Putamen (tissue), 1 donor: ENCODE data around the gene FGF23.
"Not testable (repeated sequence)": the region's sequence is repeated elsewhere in the genome, so short reads cannot be mapped to it uniquely, and the experiment has no call there.

Source experiments
- DNase-seq: peaks from one replicate; pipeline ENCODE4 v3.0.0-alpha.2; 2016; ENCODE audit warnings: low spot score

FGF23 gene

DNA sequence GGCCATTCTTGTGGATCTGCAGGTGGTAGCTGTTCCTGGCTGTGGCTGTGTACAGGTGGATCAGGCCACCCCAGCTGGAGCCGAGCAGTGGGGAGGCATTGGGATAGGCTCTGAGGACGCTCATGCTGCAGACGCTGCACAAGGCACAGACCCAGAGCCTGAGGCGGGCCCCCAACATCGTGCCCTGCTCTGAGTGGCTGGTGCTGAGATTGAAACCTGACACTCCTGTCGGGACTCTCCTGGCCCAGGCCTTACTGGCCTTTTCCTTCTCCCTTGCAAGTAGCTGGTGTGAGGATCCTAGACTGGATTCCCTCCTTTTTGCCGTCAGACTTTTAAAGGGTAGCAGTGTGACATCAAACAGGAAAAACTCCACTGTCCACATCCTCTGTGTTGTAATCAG is at the start of gene FGF23:
TSS of gene FGF23 (minus strand) at position 308 of the 400 bp plus-strand sequence. CDS start at position 178, 130 bp downstream.
- DNase-seq, result no peak

DNA sequence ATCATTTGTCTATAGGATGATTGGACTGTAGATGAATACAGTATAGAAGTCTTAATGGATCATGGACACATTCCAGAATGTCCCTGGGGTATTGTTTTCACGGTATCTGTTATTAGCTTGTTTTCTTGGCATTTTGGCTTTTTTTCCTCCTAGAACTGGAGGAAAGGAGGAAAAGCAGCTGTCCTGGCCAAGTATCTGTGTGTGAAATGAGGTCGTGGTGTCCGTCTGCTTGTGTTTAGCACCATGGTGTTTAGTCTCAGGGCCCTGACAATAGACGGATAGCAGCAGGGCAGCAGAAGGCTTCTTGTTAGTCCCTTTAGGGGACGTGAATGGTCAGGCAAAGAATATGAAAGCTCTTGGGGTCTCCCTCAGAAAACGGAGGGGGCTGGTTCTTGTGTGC is 44.9 kb upstream of the FGF23 start:
- DNase-seq, result no peak

DNA sequence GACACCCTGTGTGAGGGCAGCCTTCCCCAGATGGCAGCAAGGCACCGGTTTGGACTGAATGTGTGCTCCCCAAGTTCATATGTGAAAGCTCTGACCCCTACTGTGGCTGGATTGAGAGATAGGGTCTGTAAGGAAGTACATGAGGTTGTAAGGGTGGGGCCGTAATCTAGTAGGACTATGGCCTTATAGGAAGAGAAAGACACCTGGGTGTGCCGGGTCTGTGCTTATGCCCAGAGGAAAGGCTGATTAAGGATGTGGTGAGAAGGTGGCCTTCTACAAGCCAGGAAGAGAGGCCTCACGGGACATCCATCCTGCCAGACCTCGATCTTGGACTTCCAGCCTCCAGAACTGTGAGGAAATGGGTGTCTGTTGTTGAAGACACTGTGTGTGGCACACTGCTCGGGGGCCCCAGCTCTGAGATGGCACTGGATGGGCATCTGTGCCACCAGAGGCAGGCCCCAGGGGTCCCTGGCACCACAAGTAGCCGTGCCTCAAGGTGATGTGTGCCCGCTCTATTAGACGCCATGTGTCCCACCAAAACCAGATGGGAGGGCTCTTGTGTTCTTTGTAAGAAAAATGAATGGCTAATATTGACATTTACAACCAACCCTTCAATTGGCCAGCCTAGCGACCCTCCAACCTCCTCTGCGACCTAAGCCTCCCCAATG is 44.1 kb upstream of the FGF23 start:
- DNase-seq, result no peak

DNA sequence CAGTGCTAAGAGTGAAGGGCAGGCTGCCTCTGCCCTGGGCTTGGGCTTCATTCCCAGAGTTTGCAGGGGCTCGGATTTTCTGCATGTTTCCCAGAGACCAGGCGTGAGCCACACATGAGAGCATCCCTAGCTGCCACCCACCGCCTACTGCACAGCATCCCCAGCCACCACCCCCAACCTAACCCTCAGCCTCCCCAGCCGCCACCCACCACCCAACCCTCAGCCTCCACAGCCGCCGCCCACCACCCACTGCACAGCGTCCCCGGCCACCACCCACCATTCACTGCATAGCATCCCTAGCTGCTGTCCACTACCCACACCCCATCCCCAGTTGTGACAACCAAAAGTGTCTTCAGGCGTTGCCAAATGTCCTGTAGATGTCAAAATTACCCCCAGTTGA is 43.5 kb upstream of the FGF23 start:
- no peak for DNase-seq

DNA sequence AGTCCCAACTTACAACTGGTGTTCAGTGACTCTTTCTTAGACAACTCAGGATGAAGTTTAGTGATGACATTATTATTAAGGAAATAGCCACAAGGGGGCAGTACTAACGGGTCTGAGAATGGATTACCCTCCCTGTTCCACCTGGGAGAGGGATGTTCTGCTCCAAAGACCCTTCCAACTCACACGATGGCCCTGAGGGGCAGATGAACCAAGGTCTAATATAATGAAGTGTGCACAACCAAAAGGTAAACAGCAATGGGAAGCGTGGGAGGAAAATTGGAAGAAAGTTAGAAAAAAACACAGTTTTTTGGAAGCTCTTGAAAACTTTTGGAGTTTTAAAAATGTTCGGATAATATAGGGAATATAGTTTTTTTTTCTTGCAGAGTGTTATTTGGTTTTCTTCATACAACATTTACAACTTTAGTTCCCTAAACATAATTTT is 42.1 kb upstream of the FGF23 start:
- peak; percentile 7 for DNase-seq

DNA sequence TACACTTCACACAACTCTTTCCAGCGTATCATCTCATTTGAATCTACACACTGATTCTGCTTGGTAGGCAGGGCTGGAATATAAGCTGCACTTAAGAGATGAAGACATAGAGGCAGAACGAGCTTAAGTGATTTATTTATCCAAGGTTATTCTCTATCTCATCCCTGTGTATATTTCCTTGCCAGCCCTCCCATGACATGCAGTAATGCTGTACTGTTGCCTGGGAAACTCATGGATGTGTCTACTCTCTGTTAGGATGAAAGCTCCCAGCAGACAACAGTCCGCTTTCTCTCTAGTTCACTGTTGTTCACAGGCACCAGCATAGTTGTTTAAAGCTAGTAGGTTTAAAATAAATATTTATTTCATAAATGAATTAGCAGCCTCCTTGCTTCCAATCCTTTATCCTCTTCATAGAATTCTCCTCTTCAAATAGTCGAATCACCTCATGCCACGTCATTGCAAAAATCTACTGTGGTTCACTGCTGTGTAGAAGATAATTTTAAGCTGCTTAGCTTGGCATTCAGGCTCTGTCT is 40.7 kb upstream of the FGF23 start:
- no peak for DNase-seq

DNA sequence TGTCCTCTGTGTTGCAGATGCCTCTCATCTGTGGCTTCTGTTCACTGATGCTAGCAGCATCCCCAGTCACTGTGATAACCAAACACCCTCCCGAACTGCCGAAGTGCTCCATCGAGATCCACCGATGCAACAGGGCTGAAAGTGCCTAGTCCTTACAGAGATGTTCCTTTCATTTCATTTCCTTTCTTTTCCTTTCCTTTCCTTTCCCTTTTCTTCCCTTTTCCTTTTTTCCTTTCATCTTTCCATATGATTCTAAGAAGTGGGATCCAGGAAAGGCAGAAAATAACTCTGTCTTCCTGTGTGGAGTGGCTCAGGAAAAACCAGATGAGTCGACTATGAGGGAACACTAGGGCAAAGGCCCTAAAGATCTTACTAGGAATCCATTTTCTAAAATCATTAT is 39.4 kb upstream of the FGF23 start:
- no peak for DNase-seq

DNA sequence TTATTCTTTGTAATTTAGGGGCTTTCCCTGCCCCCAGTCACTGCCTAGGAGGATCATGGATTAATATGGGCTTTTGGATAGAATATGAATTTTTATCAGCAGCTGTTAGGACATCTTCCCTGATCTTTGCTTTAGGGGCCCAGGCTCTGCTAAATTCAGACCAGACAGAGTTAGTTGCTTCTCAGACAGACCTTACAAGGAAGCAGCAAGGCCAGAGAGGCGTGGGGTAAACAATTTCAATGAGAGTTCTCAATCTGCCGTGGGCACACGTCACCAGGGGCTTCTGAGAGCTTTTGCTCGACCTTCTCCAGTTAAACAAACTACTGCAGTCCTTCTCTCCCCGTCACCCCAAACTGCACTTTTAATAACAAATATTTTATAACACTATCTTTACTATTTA is 38.4 kb upstream of the FGF23 start:
- no peak for DNase-seq

GRCh38 chr12:4417455-4417854 is 37.9 kb upstream of the FGF23 start:
- no peak for DNase-seq

DNA sequence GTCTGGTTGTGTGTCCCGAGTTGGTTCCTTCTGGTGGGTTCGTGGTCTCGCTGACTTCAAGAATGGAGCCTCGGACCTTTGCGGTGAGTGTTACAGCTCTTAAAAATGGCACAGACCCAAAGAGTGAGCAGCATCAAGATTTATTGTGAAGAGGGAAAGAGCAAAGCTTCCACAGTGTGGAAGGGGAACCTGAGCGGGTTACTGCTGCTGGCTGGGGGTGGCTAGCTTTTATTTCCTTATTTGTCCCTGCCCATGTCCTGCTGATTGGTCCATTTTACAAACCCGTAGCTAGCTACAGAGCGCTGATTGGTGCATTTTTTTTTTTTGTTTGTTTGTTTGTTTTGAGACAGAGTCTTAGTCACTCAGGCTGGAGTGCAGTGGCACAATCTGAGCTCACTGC is 36.8 kb upstream of the FGF23 start:
- DNase-seq, result no peak

GRCh38 chr12:4412465-4412864 is 33.0 kb upstream of the FGF23 start:
- no peak for DNase-seq

- no peak for DNase-seq
Measured at GRCh38 chr12:4412056-4412455, 32.5 kb upstream of the FGF23 start.

DNA sequence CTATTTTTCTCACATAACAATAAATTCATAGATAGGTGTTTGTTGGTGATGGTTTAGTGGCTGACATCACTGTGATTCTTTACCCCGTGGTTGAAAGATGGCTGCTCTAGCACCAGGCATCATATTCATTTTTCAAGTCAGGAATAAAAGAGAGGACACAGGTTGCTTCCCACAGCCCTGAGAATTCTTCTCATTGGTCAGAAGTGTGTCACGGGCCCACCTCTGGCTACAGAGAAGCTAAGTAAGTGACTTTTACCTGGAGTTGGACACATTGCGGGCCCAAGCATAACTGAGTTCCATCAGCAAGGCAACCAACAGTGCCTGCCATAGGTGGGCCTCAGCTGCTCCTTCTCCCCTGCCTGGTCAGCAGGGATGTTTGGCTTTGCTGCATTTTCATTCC is 27.6 kb upstream of the FGF23 start:
- DNase-seq, result no peak

DNA sequence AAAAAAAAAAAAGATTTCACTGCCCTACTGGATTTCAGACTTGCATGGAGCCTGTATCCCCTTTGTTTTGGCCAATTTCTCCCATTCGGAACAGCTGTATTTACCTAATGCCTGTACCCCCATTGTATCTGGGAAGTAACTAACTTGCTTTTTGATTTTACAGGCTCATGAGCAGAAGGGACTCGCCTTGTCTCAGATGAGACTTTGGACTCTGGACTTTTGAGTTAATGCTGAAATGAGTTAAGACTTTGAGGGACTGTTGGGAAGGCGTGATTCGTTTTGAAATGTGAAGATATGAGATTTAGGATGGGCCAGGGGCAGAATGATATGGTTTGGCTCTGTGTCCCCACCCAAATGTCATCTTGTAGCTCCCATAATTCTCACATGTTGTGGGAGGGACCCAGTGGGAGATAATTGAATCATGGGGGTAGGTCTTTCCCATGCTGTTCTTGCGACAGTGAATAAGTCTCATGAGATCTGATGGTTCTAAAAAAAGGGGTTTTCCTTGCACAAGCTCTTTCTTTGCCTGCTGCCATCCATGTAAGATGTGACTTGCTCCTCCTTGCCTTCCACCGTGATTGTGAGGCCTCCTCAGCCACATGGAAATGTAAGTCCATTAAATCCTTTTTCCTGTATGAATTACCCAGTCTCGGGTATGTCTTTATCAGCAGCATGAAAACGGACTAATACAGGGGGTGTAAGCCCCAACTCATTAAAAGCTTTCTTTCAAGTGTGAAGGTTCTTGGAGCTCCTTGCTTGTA is 25.5 kb upstream of the FGF23 start:
- not testable (repeated sequence) for DNase-seq

DNA sequence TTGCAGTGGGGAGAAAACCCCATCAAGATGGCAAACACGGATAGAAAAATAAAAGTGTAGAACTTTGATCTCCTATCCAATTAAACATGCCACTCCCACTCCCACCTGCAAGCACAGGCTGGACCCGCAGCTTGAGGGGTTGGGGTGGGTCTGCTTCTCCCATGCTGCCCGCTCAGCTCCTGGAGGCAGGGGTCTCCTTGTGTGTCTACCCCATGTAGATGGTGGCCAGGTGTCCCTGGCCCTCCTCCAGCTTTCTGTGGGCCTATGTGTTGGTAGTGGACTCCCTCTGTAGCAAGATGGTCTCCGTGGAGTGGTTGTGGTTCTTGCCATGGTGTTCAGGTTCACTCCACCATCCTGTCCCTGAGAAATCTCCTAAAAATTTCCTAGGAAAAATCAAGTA is 23.5 kb upstream of the FGF23 start:
- no peak for DNase-seq

DNA sequence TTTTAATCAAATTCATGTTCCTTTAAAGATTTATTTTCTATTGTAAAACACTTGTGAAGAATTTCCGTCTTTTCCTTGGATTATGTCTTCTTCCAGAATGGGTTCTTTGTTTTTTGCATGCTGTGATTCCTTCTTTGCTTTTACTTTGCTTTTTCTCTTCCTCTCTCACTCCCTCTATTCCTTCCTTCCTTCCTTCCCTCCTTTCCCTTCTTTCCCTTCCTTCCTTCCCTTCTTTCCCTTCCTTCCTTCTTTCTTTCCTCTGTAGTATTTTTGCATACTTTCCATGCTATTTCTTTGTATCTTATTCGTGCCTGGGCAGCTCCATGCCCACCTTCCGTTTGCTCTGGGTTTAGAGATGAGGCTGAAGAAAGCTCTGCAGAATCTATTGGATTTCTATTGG is 21.6 kb upstream of the FGF23 start:
- DNase-seq, result no peak

- DNase-seq, result no peak
Measured at GRCh38 chr12:4395818-4396217, 16.3 kb upstream of the FGF23 start.

DNA sequence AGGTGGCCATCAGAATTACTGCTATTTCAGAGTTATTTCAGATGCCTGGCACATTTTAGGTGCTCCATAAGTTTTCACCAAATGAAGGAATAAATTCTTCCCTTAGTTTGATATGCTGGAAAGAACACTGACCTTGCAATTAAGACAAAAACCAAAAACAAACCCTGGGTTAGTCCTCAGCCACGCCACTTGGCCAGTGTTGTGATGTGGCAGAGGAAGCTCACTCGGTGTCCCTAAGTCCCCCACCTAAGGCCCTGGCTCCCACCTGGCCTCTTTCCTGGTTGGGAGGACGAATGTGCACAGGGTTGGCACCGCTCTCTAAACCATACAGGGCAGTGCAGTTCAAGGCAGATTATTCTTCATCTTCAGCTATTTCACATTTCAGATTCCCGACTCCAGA is 13.7 kb upstream of the FGF23 start:
- DNase-seq, result no peak

- DNase-seq, result no peak
Measured at GRCh38 chr12:4392223-4392742, 12.8 kb upstream of the FGF23 start.

DNA sequence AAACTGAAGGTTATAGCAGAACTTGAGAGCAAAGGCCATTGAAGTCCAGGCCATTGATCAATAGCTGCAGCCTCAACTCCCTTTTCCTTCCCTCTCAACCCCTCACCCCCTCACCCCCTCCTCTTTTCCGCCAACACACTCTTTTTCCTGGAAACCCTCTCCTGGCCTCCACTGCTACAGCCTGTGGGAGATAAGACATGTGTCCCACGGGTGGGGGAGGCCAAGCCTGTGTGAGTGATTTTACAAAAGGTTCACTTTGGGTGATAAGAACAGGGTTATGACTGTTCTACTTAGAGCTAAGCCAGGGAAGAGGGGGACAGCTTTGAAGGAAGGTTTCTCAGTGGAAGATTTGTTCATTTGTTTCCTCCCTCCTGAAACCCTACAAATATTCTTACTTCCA is 9.2 kb upstream of the FGF23 start:
- no peak for DNase-seq

GRCh38 chr12:4388032-4388431 is 8.5 kb upstream of the FGF23 start:
- no peak for DNase-seq

GRCh38 chr12:4387607-4388006 is 8.1 kb upstream of the FGF23 start:
- no peak for DNase-seq

DNA sequence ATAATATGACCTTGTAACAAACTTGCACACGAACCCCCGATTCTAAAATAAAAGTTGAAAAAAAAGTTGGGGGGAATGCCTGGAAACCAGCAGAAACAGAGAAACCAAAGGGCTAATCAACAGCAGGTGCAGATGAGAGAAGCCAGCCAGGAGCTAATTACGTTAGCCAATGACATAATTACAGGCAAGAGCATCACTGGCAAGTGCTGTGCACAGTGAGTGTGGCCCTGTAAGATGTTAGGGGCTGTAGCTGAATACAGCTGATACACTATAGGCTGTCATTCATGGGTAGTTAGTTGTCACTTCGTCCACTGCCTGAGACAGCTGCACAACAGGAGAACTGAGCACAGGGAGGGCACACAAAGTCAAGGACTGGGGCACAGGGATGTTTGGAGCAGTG is 7.3 kb upstream of the FGF23 start:
- DNase-seq, result no peak
